GM21529 (cell line): ENCODE measurements around the gene RDX.
"Not testable (repeated sequence)": the region's sequence is repeated elsewhere in the genome, so short reads cannot be mapped to it uniquely, and the experiment has no call there.

Source experiments
- ATAC-seq: cut with Tn5 transposase; IDR thresholded peaks from one replicate; pipeline ENCODE4 v1.9.1; 2021; ENCODE audit not compliant: unreplicated experiment

The RDX gene

DNA sequence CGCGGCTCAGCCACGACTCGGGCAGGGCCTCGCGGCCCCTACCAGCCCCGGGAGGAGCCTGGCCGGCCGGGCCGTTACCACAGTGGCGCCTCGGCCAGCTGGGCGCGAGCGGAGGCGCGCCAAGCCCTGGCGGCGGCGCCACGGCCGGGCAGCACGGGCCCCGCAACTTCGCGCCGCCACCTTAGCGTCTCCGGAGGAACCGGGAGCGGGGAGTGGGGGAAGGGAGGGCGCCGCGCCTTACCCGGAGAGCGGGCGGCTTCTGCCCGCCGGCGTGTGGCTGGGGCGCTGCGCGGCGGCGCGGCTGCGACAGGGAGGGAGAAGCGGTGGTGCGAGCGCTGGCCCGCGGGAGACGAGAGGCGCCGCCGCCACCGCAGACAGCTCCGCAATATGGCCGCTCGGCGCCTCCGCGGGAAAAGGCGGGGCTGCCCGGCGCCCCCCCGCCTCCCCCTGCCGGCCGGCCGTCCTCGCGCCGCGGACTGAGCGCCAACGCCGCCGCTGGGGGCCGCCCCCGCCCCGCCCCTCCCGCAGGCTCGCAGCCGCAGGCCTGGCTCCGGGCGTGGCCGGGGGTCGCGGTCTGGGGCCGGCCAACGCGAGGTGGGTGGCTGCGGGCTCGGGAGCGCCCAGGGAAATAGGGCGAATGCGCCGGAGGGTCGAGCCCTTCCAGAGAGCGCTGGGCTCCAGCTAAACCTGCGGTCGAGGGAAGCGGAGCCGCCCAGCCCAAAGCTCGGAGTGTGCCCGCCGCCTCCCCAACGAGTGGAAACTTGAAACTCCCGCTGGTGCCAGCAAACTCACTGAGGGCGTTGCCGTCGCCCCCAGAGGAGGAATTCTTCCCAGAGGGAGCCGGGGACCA lies at the start of gene RDX:
Gene RDX, minus strand, starts transcription at position 389 of the 850 bp plus-strand sequence. CDS start 16,922 bp downstream, outside the sequence.
- peak; percentile 69 for ATAC-seq

DNA sequence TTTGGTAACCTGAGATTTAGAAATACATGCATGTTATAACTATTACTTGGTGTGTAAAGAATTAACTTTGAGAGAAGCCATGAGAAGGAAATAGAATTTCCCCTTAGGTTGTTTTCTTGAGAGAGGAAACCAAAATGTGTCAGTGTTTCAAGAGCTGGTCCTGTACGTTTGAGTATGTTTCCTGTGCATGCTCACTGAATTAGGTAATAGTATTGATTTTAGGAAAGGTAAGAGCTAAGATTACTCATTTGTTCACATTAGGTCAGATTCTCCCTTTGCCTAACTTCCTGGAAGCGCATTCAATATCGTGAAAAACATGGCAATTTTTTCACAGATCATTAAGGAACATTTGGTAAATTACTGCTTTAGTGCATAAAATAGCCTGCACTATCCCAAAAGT lies 49.3 kb upstream of the RDX start:
- peak; percentile 52 for ATAC-seq

DNA sequence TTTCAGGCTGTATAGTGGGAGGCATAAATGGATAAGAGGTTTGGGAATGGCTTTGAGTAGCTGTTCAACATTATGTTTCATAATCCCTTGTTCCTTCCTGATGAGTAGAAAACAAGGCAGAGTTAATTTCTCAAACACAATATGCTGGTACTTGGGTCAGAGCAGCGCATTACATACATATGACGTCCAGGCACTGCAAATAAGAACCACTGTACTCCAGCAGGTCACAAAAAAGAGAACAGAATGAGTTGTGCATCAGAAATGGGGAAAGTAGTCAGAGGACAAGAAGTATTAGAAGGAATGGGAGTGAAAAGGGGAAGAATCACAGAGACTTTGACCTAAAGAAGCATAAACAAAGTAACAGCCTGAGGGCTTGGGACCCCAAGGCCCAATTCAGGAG lies 44.0 kb upstream of the RDX start:
- no peak for ATAC-seq

DNA sequence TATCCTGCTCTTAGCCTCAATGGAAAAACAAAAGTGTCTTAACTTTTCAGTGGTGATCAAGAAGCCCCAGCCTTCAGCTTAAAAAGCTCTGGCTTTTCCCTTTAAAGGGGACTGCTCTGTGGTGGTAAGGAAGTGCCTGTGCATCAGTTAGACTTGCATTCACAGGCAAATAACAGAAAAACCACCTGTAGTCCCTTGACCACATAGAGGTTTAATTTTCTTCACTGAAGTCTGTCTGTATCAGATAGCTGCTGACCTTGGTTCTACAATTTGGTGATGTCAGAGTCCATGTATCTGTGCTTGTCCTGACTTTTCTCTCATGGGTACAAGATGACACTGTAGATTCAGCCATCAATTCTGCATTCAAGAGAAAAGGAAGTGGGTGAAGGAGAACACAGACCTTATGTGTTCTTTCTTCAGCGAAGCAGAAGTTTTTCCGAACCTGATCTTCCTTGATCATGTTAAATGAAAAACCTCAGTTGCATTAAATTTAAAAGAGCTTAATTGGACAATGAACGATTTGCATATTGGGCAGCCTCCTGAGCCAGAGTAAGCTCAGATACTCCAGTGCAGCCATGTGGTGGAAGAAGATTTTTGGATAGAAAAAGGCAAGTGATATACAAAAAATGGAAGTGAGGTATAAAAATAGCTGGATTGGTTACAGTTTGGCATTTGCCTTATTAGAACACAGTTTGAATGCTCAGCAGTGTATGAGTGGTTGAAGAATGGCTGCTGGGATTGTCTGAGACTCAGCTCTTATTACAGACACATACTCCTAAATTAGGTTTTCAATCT lies 43.2 kb upstream of the RDX start:
- ATAC-seq: no peak

DNA sequence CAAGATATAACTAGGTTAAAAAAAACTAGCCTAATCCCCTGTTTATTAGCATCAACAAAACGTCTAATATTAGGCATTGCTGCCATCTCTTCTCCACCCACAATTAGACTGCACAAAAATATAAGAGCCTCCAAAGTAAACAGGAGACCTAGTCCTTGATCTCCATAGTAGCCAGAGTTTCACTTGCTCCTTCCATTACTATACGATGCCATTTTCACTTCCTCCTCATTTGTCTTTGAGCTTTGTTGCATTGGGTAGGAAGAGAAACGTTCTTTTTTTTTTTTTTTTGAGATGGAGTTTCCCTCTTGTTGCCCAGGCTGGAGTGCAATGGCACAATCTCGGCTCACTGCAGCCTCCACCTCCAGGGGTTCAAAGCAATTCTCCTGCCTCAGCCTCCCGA lies 42.3 kb upstream of the RDX start:
- no peak for ATAC-seq

DNA sequence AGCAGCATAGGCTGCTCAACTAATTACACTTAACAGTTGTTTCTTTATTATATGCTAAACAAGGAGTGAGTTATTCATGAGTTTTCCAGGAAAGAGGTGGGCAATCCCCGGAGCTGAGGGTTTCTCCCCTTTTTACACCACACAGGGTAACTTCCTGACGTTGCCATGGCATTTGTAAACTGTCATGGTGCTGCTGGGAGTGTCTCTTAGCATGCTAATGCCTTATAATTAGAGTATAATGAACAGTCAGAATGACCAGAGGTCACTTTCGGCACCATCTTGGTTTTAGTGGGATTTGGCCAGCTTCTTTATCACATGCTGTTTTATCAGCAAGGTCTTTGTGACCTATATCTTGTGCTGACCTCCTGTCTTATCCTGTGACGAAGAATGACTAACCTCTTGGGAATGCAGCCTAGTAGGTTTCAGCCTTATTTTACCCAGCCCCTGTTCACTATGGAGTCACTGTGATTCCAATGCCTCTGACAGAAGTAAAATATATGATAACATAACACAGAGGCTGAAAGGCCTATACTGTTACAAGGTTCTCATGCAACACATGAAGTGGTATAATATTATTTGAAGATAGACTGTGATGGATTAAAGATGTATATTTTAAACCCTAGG lies 41.3 kb upstream of the RDX start:
- no peak for ATAC-seq

DNA sequence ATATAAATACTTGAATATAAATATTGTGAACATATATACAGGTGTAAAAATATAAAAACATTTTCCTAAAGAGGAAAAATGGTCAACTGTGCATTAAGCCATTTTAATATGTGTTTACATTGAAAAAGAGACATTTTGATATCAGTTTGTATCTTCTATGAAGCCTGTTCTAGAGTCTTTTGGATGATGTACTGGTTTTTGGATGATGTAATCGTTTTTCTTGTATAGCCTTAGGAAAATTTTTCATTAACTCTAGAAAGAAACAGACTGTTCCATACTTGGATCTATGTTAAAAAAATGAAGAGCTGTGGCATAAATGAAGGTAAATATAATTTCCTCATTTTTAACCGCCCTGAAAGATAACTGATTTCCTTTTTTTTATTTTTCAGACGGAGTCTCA lies 39.6 kb upstream of the RDX start:
- ATAC-seq: no peak

DNA sequence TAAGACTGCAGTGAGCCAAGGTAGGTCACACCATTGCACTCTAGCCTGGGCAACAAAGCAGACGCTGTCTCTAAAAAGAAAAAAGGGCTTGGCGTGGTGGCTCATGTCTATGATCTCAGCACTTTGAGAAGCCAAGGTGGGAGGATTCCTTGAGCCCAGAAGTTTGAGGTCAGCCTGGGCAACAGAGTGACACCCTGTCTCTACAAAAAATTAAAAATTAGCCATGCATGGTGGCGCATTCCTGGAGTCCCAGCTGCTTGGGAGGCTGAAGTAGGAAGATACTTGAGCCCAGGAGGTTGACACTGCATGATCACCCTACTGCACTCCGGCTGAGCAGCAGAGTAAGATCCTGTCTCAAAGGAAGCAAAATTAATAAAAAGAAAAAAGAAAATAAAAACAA lies 38.9 kb upstream of the RDX start:
- ATAC-seq: no peak

DNA sequence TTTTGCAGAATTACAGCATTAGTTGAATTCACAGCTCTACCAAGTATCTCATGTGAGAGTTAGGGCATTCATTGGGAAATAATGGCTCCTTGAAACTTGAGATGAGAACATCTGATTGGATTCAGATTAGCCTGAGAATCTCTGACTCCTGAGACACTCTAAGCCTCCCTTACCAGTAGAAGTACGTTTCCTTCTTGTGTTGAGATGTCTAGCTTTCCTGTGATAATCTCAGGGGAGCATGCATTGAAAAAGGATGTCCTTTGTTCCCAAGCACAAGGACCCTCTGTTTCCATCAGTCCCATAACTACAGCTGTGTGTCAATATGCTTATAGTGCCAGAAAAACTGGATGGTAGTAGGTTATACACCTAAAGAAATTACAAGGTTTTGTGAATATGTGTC lies 35.2 kb upstream of the RDX start:
- no peak for ATAC-seq

DNA sequence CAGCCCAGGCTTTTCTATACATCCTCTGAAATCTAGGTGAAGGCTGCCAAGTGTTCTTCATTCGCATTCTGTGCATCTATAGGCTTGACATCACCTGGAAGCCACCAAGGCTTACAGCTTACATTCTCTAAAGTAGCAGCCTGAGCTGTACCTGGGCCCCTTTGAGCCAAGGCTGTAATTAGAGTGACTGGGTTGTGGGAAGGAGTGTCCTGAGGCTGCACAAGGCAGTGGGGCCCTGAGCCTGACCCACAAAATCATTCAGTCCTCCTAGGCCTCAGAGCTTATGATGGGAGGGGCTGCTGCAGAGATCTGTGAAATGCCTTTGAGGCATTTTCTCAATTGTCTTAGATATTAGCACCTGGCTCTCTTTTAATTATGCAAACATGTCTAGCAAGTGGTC lies 33.0 kb upstream of the RDX start:
- no peak for ATAC-seq

DNA sequence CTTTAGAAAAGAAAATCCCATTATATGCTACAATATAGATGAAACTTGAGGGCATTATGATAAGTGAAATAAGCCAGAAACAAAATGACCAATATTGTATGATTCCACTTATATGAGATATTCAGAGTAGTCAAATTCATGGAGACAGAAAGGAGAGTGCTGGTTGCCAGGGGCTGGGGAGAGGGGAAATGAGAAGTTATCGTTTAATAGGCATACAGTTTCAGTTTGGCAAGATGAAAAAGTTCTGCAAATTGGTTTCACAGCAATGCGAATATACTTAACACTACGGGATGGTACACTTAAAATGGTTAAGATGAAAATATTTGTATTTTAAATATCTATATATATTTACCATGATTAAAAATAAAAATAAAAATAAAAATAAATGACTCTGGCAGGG lies 31.1 kb upstream of the RDX start:
- peak; percentile 43 for ATAC-seq

DNA sequence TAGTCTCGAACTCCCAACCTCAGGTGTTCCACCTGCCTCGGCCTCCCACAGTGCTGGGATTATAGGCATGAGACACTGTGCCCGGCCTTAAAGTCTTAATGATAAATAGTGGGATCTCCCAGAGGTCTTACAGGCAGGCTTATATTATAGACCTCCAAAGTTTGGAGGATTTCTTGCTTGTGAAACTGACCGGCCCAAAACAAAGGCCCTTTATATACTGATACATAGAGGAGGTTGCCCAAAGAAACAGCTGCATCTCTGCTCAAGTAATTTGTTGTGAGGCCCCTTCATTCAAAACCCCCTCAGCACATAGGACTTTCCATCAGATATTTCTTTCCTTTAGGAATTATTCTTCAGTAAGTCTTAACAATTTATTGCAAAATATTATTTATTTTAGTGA lies 27.4 kb upstream of the RDX start:
- no peak for ATAC-seq

DNA sequence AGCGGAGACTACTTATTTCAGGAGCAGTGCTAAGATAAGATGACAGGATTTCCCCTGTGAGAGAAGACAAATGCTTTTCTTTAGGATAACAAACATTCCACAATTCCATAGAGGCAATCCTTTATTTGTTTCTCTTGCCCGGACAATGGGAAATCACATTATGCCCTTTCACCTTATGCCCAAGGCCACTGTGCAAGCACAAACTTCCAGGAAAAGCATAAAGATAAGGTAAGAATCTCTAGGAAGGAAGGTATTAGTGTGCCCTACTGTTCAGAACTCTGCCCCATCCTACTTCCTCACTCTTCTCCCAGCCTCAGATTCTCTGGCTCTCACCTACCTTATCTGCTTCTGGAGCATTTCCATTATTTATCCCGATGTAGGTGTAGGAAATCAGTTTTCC lies 23.1 kb upstream of the RDX start:
- no peak for ATAC-seq

DNA sequence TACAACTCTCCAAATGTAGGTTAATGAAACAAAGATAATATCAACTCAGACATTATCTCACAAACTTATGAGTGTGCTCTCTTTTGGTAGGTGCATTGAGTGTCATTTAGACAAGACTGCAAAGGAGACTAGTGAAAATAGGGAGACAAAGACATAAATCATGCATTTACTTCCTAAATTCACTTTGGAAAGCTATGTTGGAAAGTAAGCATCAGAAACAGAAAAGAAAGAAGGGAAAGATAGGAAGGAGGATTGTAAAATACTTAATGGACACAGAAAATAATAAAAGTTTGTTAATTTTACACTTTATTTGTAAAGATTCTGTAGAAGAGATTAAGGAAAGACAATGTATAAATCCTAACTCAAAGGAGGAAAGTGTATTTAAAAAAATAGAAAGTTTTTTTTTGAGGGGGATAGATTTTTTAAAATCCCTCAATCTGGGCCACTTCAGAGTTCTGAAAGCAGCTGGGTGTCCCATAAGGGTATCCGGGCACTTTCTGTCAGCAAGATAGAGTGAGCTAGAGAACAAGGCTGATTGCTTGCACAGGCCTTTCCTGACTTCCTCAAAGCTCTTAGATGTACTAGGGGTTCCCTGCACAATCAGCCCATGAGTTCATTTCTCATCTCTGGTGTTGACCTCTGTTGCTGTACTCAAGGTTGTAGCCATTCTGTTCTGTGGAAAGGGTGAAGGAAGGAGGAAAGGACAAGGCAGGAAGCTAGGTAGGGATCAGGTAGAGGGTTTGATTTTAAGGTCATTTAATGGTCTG lies 22.4 kb upstream of the RDX start:
- ATAC-seq: no peak

DNA sequence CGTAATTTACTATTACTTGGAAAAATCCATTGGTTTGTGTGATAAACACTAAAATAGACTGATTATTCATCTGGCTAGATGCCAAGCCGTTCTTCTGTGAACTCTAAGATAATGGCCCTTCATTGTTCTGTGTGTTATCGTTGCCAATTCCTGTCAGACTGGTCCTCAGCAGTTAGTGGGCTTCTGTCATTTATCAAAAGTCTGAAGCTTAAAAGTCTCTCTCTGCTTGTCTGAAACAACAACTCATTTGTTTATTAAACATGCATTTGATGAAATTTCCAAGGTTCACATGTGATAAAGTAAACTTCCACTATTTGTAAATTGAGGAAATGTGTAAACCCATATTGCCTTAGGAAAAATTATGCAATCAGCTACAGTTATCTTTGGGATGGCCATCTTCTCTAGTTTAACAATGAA lies 21.1 kb upstream of the RDX start:
- ATAC-seq: no peak

DNA sequence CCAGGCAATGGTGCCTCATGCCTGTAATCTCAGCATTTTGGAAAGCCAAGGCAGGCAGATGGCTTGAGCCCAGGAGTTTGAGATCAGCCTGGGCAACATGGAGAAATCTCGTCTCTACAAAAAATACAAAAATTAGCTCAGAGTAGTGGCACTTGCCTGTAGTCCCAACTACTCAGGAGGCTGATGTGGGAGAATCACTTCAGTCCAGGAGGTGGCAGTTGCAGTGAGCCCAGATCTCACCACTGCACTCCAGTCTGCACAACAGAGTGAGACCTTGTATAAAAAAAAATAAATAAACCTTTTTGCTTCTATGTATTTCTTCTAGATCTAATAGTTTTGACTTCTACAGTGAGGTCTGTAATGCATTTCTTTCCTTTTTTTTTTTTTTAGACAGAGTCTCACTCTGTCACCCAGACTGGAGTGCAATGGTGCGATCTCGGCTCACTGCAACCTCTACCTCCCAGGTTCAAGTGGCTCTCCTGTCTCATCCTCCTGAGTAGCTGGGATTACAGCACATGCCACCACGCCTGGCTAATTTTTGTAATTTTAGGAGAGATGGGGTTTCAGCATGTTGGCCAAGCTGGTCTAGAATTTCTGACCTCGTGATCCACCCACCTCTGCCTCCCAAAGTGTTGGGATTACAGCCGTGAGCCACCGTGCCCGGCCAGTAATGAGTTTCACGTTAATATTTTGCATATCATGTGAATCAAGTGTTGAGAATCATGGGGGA lies 18.1 kb upstream of the RDX start:
- no peak for ATAC-seq

DNA sequence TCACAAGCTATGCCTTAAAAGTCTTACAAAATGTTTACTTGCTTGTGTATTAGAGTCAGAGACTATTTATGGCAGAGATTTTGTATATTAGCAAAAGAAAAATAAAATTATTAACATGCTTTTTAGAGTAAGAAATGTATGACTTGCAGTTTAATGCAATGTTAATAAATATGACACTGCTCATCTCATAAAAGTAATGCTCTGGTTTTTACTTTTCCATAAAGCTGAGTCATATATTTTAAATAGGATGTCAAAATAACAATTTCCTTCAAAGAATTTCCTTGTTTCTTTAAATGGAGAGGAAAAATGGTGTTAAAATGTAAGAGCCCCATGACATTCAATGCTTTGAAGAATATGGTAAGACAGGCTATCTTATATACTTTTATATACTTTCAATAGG lies 16.3 kb upstream of the RDX start:
- no peak for ATAC-seq

DNA sequence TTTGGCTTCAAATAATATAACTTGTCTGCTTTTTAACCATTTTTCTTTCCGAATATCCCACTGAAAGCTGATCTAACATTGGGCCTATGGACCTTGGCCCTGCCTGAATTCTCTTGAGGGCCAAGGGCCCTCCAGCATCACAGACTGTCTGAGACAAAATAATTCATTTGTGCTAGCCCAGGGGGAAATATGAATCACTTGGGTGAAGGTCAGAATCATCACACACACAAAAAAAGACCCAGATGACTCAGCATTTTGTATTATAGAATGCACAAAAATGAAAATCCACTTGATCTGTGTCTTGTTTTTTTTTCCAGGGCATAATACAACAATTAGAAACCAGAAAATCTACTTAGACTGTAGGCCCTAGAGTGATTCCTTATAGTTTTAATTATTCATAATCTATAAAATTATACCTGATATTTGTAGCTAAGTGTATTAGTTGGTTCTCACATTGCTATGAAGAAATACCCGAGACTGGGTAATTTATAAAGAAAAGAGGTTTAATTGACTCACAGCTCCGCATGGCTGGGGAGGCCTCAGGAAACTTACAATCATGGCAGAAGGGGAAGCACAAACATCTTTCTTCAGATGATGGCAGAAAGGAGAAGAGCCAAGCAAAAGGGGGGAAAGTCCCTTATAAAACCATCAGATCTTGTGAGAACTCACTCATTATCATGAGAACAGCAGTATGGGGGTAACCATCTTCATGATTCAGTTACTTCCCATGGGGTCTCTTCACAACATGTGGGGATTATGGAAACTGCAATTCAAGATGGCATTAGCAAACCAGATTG lies 15.6 kb upstream of the RDX start:
- ATAC-seq: no peak

DNA sequence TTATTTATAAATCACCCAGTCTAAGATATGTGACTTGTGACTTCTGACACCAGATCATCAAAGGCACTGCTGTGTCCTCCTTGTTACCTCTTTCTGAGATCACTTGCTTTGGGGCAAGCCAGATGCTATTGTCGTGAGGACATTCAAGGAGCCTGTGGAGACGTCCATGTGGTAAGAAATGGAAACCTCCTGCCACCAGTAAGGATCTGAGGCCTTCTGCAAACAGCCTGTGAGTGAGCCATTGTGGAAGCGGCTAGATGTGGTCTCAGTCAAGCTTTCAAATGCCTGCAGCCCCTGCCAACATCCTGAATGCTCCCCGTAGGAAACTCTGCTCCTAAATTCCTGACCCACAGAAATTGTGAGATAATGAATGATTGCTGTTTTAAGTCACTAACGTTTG lies 11.7 kb upstream of the RDX start:
- no peak for ATAC-seq

DNA sequence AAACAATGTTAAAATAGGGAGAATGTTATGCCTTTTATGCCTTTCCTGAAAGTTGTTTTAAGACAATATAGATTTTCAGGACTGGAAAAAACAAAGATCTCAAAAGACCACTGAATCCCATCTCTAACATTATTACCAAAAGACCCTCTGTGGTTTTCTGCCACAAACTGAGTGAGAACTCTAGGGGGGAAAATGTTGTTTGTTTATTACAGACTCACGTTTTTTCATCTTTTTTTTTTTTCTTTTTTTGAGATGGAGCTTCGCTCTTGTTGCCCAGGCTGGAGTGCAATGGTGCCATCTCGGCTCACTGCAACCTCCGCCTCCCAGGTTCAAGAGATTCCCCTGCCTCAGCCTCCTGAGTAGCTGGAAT lies 9.6 kb upstream of the RDX start:
- ATAC-seq: not testable (repeated sequence)
